WTC11 (cell line): ENCODE data around the gene HIPK2. TPM values are rescaled to one million over a fixed set of nuclear protein-coding genes. Genes with fewer than 3 reads are reported as not detected.

Experiments used
- ATAC-seq: fragments of 200-7000 bp; cut with Tn5 transposase; 2 replicates; pipeline ENCODE4 v1.10.0; 2021; ENCODE audit warnings: mild to moderate bottlenecking, moderate library complexity
- CTCF ChIA-PET: fragments of 300-600 bp; sonication (Branson Sonifier 250); formaldehyde crosslinking; loops from one replicate; lab custom pipeline; 2021; ENCODE audit warnings: antibody characterized with exemption; lab: Charles Lee
- POLR2A ChIA-PET: fragments of 350-600 bp; sonication (Branson Sonifier 250); formaldehyde crosslinking; loops from one replicate; lab custom pipeline; 2021; ENCODE audit warnings: antibody characterized with exemption; lab: Charles Lee
- DNase-seq: peaks from one replicate; pipeline ENCODE4 v3.0.0; 2021; ENCODE audit warnings: low spot score
- H3K27ac Mint-ChIP-seq: 2 replicates; pipeline ENCODE4 v1.8.0; 2021; ENCODE audit warnings: mixed read lengths
- H3K27me3 Mint-ChIP-seq: 2 replicates; pipeline ENCODE4 v1.8.0; 2021; ENCODE audit warnings: low read depth, mild to moderate bottlenecking, moderate library complexity, mixed read lengths
- H3K36me3 Mint-ChIP-seq: 2 replicates; pipeline ENCODE4 v1.8.0; 2021; ENCODE audit warnings: mixed read lengths
- H3K4me1 Mint-ChIP-seq: 2 replicates; pipeline ENCODE4 v1.8.0; 2022; ENCODE audit warnings: mixed read lengths
- H3K4me3 Mint-ChIP-seq: 2 replicates; pipeline ENCODE4 v1.8.0; 2021; ENCODE audit warnings: mild to moderate bottlenecking, moderate library complexity, mixed read lengths
- H3K9me3 Mint-ChIP-seq: 2 replicates; pipeline ENCODE4 v1.8.0; 2021; ENCODE audit warnings: mixed read lengths
- CBFB ChIP-seq: sonication (generic); formaldehyde crosslinking; IDR thresholded peaks from 2 replicates; pipeline ENCODE4 v1.8.1; 2022; ENCODE audit warnings: mild to moderate bottlenecking, low read depth, missing genetic modification reagents
- ESRRA ChIP-seq: sonication (generic); formaldehyde crosslinking; IDR thresholded peaks from 2 replicates; pipeline ENCODE4 v1.8.1; 2022; ENCODE audit warnings: mild to moderate bottlenecking, missing genetic modification reagents, borderline replicate concordance
- GABPB1 ChIP-seq: sonication (generic); formaldehyde crosslinking; IDR thresholded peaks from 2 replicates; pipeline ENCODE4 v1.8.1; 2023; ENCODE audit warnings: mild to moderate bottlenecking, missing genetic modification reagents
- GRHL2 ChIP-seq: fragments of 250-450 bp; sonication (Bioruptor Pico); IDR thresholded peaks from 2 replicates; pipeline ENCODE4 v1.8.0; 2022; ENCODE audit warnings: mild to moderate bottlenecking, moderate library complexity; ENCODE audit not compliant: insufficient replicate concordance, severe bottlenecking
- NR1H2 ChIP-seq: sonication (generic); formaldehyde crosslinking; IDR thresholded peaks from 2 replicates; pipeline ENCODE4 v1.9.0; 2021; ENCODE audit warnings: mild to moderate bottlenecking, moderate library complexity, missing genetic modification reagents
- NR3C1 ChIP-seq: sonication (generic); formaldehyde crosslinking; conservative IDR thresholded peaks from 2 replicates; pipeline ENCODE4 v1.8.1; 2023; ENCODE audit warnings: low read depth, mild to moderate bottlenecking, missing genetic modification reagents
- PRRX2 ChIP-seq: fragments of 250-450 bp; sonication (Bioruptor Pico); IDR thresholded peaks from 2 replicates; pipeline ENCODE4 v1.8.0; 2021; ENCODE audit warnings: mild to moderate bottlenecking
- RELA ChIP-seq: sonication (generic); formaldehyde crosslinking; IDR thresholded peaks from 2 replicates; pipeline ENCODE4 v1.8.1; 2022; ENCODE audit warnings: missing genetic modification reagents, mild to moderate bottlenecking, borderline replicate concordance
- SMAD3 ChIP-seq: sonication (generic); formaldehyde crosslinking; IDR thresholded peaks from 2 replicates; pipeline ENCODE4 v1.8.0; 2022; ENCODE audit warnings: missing genetic modification reagents, mild to moderate bottlenecking, borderline replicate concordance
- TCF7 ChIP-seq: sonication (generic); formaldehyde crosslinking; IDR thresholded peaks from 2 replicates; pipeline ENCODE4 v1.8.0; 2022; ENCODE audit warnings: mild to moderate bottlenecking, low read depth, missing genetic modification reagents, moderate library complexity
- TEAD1 ChIP-seq: sonication (generic); formaldehyde crosslinking; IDR thresholded peaks from 2 replicates; pipeline ENCODE4 v1.8.0; 2022; ENCODE audit warnings: mild to moderate bottlenecking, missing genetic modification reagents
- ZNF121 ChIP-seq: sonication (generic); formaldehyde crosslinking; IDR thresholded peaks from 2 replicates; pipeline ENCODE4 v1.8.0; 2023; ENCODE audit warnings: missing genetic modification reagents
- ZNF263 ChIP-seq: sonication (generic); formaldehyde crosslinking; IDR thresholded peaks from 2 replicates; pipeline ENCODE4 v1.8.1; 2022; ENCODE audit warnings: low read depth, mild to moderate bottlenecking, moderate library complexity, missing genetic modification reagents
- total RNA-seq: library from RNA; stranded (reverse); gene quantifications from 3 replicates; pipeline ENCODE4 v1.2.3, GENCODE V29; 2021
- TF ChIP-seq, protein P1 (sequence below): sonication (generic); formaldehyde crosslinking; conservative IDR thresholded peaks from 2 replicates; pipeline ENCODE4 v1.8.1; 2023; ENCODE audit warnings: mild to moderate bottlenecking, low read depth, missing genetic modification reagents, moderate library complexity
- TF ChIP-seq, protein P2 (sequence below): fragments of 250-450 bp; sonication (Bioruptor Pico); IDR thresholded peaks from 2 replicates; pipeline ENCODE4 v1.8.0; 2021; ENCODE audit warnings: mild to moderate bottlenecking
- TF ChIP-seq, protein P3 (sequence below): sonication (generic); formaldehyde crosslinking; IDR thresholded peaks from 2 replicates; pipeline ENCODE4 v1.8.1; 2023; ENCODE audit warnings: mild to moderate bottlenecking, missing genetic modification reagents, borderline replicate concordance
- TF ChIP-seq, protein P4 (sequence below): sonication (generic); formaldehyde crosslinking; IDR thresholded peaks from 2 replicates; pipeline ENCODE4 v1.8.1; 2023; ENCODE audit warnings: mild to moderate bottlenecking, missing genetic modification reagents
- TF ChIP-seq, protein P5 (sequence below): sonication (generic); formaldehyde crosslinking; IDR thresholded peaks from 2 replicates; pipeline ENCODE4 v1.8.0; 2022; ENCODE audit warnings: mild to moderate bottlenecking, missing genetic modification reagents
- TF ChIP-seq, protein P6 (sequence below): sonication (generic); formaldehyde crosslinking; IDR thresholded peaks from 2 replicates; pipeline ENCODE4 v1.8.0; 2022; ENCODE audit warnings: mild to moderate bottlenecking, missing genetic modification reagents

HIPK2 gene
- total RNA-seq, 1 experiment from 2014 or later = 25.3 TPM

DNA sequence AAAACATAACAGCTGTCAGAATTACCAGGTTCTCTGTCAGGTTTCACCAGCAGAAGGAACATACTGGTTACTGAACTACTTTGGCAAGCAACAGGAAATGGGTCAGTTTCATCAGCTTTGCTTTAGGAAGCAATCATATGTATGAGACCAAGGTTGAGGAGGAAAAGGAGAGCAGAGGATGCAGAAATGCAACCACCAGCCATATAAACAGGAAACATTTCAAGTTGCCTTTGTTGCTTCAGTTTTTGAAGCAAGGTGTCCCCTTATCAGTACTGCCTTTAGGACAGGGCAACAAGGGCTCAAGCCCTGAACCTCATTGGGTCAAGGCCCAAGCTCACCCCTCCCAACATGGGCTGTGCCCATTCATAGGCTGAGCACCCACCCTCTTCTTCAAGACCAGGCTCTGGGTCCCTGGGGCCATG lies 10.2 kb downstream of the HIPK2 start:
- Mint-ChIP-seq H3K4me1 (peaks cover 32% of the 10 kb centered on the region), H3K27ac (no peak overlapping the region)
- no peak for DNase-seq
- TF ChIP-seq, protein P1, sequence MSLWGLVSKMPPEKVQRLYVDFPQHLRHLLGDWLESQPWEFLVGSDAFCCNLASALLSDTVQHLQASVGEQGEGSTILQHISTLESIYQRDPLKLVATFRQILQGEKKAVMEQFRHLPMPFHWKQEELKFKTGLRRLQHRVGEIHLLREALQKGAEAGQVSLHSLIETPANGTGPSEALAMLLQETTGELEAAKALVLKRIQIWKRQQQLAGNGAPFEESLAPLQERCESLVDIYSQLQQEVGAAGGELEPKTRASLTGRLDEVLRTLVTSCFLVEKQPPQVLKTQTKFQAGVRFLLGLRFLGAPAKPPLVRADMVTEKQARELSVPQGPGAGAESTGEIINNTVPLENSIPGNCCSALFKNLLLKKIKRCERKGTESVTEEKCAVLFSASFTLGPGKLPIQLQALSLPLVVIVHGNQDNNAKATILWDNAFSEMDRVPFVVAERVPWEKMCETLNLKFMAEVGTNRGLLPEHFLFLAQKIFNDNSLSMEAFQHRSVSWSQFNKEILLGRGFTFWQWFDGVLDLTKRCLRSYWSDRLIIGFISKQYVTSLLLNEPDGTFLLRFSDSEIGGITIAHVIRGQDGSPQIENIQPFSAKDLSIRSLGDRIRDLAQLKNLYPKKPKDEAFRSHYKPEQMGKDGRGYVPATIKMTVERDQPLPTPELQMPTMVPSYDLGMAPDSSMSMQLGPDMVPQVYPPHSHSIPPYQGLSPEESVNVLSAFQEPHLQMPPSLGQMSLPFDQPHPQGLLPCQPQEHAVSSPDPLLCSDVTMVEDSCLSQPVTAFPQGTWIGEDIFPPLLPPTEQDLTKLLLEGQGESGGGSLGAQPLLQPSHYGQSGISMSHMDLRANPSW (CRISPR knock-in tag) = no peak
- TF ChIP-seq TEAD1 (CRISPR knock-in tag) (no peak), ESRRA (CRISPR knock-in tag) (no peak), RELA (CRISPR knock-in tag) (no peak), ZNF263 (CRISPR knock-in tag) (no peak)
- TF ChIP-seq, all 79 proteins: peak for 0
- Mint-ChIP-seq H3K36me3 (no peaks in the 10 kb centered on the region), H3K27me3 (no peaks in the 10 kb centered on the region), H3K9me3 (no peaks in the 10 kb centered on the region), H3K4me3 (no peak overlapping the region)
- POLR2A ChIA-PET = no interaction called here
- CTCF ChIA-PET = no interaction called here
- no peak for ATAC-seq

DNA sequence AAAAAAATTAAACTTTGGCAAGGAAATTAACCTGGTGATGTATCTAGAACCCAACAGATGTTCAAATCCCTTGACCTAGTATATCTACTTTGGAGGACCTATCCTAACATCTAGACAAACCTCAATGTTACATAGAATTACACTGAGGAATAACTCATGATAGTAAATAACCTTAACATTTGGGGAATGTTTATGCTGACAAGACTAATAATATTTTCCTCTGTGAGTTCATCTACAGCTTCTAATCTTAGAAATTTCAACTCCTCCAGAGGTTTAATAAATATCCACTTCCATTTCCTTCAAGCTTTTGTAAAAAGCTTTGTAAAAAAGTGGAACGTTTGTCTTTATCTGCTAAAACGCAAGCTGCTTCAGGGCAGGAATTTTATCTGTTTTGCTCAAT lies 12.7 kb downstream of the HIPK2 start:
- no peak for ATAC-seq

DNA sequence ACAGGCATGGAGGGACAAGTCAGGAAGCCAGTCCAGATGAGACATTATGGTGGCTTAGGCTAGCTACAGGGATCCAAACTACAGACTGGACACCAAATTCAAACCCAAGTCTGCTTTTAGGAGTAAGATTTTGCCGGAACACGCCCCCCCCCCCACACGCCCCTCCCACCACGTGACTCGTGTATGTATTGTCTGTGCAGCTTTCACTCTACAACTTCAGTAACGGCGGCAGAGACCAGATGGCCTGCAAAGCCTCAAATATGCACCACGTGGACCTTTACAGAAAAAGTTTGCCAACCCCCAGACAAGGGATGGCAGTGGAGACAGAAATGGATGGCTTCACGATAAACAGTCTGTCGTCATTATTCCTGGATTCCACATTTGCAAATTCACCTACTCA lies 14.5 kb downstream of the HIPK2 start:
- POLR2A ChIA-PET = interaction anchor here (0.6 kb wide), 1 partner anchor 161 kb away, joined by 8 read pairs; no protein-coding TSS in a partner anchor
- no peaks in the 10 kb centered on the region for H3K36me3 Mint-ChIP-seq
- H3K4me3 Mint-ChIP-seq = no peak overlapping the region
- H3K9me3 Mint-ChIP-seq = no peaks in the 10 kb centered on the region
- DNase-seq (no peak), ATAC-seq (no peak)
- no peak overlapping the region for H3K27ac Mint-ChIP-seq
- peaks cover 20% of the 10 kb centered on the region for H3K4me1 Mint-ChIP-seq
- CTCF ChIA-PET = no interaction called here
- no peaks in the 10 kb centered on the region for H3K27me3 Mint-ChIP-seq
- no peak for TF ChIP-seq SMAD3
- TF ChIP-seq, protein P2, sequence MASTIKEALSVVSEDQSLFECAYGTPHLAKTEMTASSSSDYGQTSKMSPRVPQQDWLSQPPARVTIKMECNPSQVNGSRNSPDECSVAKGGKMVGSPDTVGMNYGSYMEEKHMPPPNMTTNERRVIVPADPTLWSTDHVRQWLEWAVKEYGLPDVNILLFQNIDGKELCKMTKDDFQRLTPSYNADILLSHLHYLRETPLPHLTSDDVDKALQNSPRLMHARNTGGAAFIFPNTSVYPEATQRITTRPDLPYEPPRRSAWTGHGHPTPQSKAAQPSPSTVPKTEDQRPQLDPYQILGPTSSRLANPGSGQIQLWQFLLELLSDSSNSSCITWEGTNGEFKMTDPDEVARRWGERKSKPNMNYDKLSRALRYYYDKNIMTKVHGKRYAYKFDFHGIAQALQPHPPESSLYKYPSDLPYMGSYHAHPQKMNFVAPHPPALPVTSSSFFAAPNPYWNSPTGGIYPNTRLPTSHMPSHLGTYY = no peak
- TF ChIP-seq NR3C1 (CRISPR knock-in tag) = no peak
- TF ChIP-seq TCF7 = no peak
- TF ChIP-seq NR1H2 (CRISPR knock-in tag) = no peak
- no peak for TF ChIP-seq GABPB1 (CRISPR knock-in tag)
- no peak for TF ChIP-seq CBFB
- TF ChIP-seq, protein P3, sequence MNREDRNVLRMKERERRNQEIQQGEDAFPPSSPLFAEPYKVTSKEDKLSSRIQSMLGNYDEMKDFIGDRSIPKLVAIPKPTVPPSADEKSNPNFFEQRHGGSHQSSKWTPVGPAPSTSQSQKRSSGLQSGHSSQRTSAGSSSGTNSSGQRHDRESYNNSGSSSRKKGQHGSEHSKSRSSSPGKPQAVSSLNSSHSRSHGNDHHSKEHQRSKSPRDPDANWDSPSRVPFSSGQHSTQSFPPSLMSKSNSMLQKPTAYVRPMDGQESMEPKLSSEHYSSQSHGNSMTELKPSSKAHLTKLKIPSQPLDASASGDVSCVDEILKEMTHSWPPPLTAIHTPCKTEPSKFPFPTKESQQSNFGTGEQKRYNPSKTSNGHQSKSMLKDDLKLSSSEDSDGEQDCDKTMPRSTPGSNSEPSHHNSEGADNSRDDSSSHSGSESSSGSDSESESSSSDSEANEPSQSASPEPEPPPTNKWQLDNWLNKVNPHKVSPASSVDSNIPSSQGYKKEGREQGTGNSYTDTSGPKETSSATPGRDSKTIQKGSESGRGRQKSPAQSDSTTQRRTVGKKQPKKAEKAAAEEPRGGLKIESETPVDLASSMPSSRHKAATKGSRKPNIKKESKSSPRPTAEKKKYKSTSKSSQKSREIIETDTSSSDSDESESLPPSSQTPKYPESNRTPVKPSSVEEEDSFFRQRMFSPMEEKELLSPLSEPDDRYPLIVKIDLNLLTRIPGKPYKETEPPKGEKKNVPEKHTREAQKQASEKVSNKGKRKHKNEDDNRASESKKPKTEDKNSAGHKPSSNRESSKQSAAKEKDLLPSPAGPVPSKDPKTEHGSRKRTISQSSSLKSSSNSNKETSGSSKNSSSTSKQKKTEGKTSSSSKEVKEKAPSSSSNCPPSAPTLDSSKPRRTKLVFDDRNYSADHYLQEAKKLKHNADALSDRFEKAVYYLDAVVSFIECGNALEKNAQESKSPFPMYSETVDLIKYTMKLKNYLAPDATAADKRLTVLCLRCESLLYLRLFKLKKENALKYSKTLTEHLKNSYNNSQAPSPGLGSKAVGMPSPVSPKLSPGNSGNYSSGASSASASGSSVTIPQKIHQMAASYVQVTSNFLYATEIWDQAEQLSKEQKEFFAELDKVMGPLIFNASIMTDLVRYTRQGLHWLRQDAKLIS = no peak
- no peak for TF ChIP-seq ZNF121 (CRISPR knock-in tag)
- TF ChIP-seq, protein P4, sequence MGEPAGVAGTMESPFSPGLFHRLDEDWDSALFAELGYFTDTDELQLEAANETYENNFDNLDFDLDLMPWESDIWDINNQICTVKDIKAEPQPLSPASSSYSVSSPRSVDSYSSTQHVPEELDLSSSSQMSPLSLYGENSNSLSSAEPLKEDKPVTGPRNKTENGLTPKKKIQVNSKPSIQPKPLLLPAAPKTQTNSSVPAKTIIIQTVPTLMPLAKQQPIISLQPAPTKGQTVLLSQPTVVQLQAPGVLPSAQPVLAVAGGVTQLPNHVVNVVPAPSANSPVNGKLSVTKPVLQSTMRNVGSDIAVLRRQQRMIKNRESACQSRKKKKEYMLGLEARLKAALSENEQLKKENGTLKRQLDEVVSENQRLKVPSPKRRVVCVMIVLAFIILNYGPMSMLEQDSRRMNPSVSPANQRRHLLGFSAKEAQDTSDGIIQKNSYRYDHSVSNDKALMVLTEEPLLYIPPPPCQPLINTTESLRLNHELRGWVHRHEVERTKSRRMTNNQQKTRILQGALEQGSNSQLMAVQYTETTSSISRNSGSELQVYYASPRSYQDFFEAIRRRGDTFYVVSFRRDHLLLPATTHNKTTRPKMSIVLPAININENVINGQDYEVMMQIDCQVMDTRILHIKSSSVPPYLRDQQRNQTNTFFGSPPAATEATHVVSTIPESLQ (CRISPR knock-in tag) = no peak
- no peak for TF ChIP-seq PRRX2 (CRISPR knock-in tag)
- no peak for TF ChIP-seq RELA (CRISPR knock-in tag)

More for the DNA sequence above, 12.7 kb downstream of the HIPK2 start:
- ChIA-PET POLR2A (no interaction called here), CTCF (interaction anchor here (1.5 to 1.8 kb wide), 2 partner anchors 12 to 241 kb away, joined by 4 to 6 read pairs; no protein-coding TSS in a partner anchor)
- no peak for DNase-seq
- Mint-ChIP-seq H3K27ac (no peak overlapping the region), H3K4me1 (peaks cover 23% of the 10 kb centered on the region), H3K4me3 (no peak overlapping the region), H3K9me3 (no peaks in the 10 kb centered on the region), H3K36me3 (no peaks in the 10 kb centered on the region), H3K27me3 (no peaks in the 10 kb centered on the region)
- TF ChIP-seq, protein P5, sequence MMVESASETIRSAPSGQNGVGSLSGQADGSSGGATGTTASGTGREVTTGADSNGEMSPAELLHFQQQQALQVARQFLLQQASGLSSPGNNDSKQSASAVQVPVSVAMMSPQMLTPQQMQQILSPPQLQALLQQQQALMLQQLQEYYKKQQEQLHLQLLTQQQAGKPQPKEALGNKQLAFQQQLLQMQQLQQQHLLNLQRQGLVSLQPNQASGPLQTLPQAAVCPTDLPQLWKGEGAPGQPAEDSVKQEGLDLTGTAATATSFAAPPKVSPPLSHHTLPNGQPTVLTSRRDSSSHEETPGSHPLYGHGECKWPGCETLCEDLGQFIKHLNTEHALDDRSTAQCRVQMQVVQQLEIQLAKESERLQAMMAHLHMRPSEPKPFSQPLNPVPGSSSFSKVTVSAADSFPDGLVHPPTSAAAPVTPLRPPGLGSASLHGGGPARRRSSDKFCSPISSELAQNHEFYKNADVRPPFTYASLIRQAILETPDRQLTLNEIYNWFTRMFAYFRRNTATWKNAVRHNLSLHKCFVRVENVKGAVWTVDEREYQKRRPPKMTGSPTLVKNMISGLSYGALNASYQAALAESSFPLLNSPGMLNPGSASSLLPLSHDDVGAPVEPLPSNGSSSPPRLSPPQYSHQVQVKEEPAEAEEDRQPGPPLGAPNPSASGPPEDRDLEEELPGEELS = no peak
- TF ChIP-seq GRHL2 (CRISPR knock-in tag) = no peak
- TF ChIP-seq, protein P6, sequence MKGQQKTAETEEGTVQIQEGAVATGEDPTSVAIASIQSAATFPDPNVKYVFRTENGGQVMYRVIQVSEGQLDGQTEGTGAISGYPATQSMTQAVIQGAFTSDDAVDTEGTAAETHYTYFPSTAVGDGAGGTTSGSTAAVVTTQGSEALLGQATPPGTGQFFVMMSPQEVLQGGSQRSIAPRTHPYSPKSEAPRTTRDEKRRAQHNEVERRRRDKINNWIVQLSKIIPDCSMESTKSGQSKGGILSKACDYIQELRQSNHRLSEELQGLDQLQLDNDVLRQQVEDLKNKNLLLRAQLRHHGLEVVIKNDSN (CRISPR knock-in tag) = no peak
- no peak for TF ChIP-seq RELA (CRISPR knock-in tag)
